GM19328 (cell line): ENCODE data around the gene FBXL16.
"Not testable (repeated sequence)": the region's sequence is repeated elsewhere in the genome, so short reads cannot be mapped to it uniquely, and the experiment has no call there.

Experiments used
- ATAC-seq: cut with Tn5 transposase; IDR thresholded peaks from one replicate; pipeline ENCODE4 v1.9.1; 2021; ENCODE audit warnings: mild to moderate bottlenecking, moderate library complexity; ENCODE audit not compliant: unreplicated experiment

The FBXL16 gene

GRCh38 chr16:723695-724094 lies 18.1 kb upstream of the FBXL16 start:
- ATAC-seq = no peak

DNA sequence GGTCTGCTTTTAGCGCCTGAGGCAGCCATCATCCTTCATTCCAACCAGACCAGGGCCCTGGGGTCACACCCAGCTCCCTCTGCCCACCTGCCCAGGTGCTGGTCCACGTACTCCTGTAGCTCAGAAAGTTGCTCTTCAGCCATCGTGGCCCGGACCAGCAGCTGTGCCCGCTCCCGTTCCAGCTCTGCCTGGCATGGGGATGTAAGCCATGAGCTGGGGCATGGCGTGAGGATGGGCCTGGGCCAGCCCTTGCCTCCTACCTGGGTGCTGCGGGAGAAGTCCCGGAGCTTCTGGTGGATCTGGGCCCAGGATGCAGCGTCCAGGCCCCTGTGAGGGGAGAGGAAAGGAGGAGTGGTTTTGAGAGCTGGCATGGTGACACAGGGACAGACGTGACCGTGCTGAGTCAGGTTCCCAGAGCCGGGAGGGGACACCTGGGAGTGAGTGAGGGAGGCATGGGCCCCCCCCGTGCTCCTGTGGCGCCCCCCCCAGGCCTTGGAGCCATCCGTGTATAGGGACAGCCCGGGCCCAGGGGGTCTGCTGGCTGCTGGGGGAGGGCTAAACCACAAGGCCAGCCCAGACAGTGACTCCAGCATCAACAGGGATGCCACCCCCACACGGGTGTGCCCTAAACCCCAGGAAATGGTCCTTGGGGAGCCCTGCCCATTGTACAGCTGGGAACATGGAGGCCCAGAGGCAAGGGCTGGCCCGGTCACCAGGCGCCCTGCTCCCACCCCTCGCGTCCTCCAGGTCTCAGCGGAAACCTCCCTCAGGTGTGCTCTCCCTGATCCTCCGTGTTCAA lies 17.4 kb upstream of the FBXL16 start:
- ATAC-seq = no peak

GRCh38 chr16:721765-722540 lies 16.4 kb upstream of the FBXL16 start:
- ATAC-seq = no peak

DNA sequence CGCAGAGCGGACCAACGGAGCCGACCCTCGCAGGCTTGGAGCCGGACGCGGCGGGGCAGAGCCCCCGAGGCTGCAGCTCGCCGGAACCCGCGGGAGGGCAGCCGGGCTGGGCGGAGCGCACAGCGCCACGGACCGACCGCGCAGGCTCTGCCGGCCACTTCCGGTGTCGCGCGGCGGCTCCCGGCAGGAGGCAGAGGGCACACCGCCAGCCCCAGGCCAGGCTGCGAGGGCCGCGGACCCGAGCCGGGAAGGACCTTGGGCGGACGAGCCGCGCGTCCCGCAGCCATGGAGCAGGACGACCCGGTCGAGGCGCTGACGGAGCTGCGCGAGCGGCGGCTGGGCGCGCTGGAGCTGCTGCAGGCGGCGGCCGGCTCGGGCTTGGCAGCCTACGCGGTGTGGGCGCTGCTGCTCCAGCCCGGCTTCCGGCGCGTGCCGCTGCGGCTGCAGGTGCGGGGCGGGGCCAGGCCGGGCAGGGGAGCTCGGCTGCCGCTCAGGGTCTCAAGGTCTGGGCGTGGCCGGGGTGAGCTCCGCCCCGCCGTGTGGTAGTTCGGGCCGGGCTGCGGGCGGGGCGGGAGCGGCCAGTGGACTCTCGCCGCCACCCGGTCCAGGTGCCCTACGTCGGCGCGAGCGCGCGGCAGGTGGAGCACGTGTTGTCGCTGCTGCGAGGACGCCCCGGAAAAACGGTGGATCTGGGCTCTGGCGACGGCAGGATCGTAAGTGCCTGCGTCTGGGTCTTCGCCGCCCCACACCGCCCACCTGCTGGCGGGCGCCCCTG lies 15.6 kb upstream of the FBXL16 start, which contains the start of gene ANTKMT:
TSS of gene ANTKMT (plus strand) at position 157 of the 775 bp plus-strand sequence. CDS start at position 286, 129 bp downstream.
- peak; percentile 73 for ATAC-seq

DNA sequence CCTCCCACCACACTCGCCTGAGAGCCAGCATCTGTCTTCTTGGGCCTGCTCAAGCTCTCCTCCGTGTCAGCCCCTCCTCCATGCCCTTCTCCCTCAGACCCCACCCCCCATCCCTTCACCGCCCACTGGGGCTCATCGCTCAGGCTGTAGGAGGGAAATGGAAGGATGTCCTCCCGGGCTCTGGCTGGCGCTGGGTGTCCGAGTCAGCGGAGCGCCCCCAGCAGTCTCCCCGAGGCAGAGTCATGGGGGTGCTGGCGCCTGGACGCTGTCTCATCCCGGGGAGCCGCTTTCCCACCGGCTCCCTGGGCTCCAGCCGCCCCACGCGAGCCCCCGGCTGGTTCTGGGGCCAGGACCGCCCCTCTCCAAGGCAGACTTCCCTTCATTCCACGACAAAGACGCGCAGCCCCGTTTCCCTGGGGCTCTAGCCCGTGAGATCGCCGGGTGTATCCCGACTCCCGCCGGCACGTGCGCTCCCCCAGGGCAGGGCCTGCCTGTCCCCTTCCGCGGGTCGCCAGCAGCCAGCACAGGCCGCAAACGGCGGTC lies 14.9 kb upstream of the FBXL16 start:
- ATAC-seq = peak; percentile 13

DNA sequence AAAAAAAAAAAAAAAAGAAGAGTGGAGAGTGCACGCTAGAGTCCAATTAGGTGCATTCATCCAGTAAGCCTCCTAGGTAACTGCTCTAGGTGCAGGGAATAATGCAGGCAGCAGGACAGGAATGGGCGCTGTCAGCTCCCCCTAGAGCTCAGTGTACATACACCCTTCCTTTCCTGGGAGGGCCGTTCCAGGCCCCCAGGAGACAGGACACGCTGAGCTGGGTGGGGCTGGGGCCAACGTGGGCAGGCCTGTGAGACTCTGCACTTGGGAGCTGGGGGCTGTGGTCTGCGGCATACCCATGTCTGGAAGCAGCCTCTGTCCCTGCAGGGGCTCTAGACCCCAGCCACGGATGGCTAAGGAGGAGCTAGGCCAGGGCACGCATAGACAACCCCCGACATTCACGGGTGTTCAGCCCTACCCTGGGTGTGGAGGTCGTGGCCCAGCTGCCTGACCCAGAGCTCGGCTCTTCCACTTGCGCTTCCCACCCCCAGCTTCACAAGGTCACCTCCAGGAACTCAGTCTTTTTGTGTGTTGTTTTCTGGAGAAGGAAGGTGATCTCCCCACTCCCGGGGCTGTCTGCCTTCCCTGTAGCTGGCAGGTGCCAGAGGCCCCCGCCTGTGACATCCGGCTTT lies 14.3 kb upstream of the FBXL16 start:
- ATAC-seq = no peak

GRCh38 chr16:718922-719321 lies 13.3 kb upstream of the FBXL16 start:
- no peak for ATAC-seq

DNA sequence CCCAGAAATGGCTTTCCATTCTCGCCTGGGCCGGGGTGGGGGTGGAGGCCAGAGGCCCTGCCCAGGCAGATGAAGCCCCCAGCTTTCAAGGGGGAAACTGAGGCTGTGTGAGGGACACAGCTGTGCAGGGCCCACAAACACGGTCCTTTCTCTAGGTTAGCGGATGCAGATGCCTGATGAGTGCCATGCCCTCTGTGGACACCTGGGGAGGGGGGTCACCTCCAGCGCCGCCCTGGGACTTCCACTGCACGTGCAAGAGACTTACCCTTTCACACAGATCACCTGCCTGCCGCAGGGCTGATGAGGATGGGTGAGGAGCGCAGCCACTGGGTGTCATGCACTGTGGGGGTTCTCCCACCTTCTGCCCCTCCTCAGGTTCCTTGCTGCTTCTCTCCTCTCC lies 12.8 kb upstream of the FBXL16 start:
- no peak for ATAC-seq

GRCh38 chr16:717450-718245 lies 12.0 kb upstream of the FBXL16 start:
- no peak for ATAC-seq

DNA sequence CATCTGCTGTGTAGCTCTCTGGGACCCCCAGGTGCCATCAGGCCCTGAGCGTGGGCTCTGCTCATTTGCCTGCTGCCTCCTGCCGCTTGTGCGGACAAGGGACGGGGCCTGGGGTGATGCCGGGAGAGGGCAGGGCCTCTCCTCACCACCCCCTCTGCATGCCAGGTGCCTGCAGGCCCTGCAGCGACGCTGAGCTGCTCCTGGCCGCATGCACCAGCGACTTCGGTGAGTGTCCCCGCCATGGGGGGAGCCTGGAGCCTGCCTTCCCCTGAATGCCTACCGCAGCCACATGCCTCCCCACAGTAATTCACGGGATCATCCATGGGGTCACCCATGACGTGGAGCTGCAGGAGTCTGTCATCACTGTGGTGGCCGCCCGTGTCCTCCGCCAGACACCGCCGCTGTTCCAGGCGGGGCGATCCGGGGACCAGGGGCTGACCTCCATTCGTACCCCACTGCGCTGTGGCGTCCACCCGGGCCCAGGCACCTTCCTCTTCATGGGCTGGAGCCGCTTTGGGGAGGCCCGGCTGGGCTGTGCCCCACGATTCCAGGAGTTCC lies 11.2 kb upstream of the FBXL16 start:
- no peak for ATAC-seq

DNA sequence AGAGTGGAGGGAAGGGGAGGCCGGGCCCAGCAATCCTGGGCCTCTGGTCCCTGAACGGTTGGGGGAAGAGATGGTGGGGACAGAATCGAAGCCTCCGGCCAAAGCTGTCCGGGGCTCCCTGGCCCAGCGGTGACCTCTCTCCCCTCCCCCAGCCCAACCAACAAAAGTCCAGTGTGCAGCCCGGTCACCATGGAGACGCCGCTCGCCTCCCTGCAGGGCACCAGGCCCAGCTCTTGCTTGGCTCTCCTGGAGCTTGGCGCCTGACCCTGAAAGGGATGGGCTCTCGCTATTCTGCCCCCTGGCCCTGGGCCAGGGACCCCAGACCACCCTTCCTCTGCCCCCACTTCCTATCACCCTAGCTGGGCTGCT lies 10.6 kb upstream of the FBXL16 start:
- ATAC-seq = no peak

GRCh38 chr16:715477-716199 lies 10.0 kb upstream of the FBXL16 start:
- no peak for ATAC-seq

DNA sequence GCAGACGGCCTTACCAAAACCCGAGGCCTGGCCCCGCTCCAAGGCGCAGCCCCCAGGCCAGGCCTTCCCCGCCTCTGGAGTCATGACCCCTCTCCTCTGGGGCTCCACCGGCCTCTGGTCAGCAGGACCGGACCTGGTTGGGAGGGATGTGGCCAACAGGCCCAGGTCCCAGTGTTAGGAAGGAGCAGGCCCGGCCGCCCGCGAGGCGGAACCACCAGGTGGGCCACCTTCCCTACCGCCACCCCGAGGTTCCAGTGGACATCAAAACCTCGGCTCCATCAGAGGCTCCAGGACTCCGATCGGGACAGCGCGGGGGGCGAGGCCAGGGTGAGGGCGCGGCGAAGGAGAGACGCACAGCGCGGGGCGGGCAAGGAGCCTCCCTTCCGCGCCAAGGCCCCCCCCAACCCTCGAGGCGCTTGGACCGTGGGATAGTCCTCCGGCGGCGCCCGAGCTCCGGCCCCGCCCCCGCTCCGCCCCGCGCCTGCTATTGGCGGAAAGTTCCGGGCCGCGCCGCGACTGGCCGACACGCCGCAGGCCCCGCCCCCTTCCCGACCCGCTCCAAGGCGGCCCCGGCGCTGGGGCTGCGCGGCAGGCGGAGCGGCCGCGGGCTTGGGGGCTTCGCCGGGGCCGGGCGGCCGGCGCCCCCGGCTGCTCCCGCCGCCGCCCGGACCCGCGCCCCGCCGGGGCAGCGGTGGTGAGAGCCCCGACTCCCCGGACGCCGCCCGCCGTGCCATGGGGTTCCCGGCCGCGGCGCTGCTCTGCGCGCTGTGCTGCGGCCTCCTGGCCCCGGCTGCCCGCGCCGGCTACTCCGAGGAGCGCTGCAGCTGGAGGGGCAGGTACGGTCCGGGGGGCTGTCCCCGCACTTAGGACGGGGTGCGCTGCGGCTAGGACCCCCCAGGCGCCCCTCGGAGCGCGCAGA lies 9.2 kb upstream of the FBXL16 start, which contains the start of gene METRN:
TSS of gene METRN (plus strand) at position 561 of the 919 bp plus-strand sequence. CDS start at position 733, 172 bp downstream.
- ATAC-seq = no peak

- ATAC-seq = no peak
Observed at GRCh38 chr16:714079-714478, 8.5 kb upstream of the FBXL16 start.

DNA sequence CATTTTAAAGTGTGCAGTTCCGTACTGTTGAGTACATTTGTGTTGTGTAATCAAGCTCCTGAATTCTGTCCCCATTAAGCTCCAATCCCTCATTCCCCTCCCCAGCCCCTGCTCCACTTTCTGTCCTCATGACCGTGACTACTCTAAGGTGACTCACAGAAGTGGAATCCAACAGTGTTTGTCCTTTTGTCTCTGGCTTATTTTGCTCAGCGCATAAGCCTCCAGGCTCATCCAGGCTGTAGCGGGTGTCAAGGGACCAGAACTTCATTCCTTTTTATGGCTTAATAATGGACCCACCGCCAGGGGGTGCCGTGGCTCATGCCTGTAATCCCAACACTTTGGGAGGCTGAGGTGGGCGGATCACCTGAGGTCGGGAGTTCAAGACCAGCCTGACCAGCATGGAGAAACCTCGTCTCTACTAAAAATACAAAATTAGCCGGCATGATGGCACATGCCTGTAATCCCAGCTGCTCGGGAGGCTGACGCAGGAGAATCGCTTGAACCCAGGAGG lies 7.2 kb upstream of the FBXL16 start:
- not testable (repeated sequence) for ATAC-seq

GRCh38 chr16:711548-712320 lies 6.1 kb upstream of the FBXL16 start:
- no peak for ATAC-seq

DNA sequence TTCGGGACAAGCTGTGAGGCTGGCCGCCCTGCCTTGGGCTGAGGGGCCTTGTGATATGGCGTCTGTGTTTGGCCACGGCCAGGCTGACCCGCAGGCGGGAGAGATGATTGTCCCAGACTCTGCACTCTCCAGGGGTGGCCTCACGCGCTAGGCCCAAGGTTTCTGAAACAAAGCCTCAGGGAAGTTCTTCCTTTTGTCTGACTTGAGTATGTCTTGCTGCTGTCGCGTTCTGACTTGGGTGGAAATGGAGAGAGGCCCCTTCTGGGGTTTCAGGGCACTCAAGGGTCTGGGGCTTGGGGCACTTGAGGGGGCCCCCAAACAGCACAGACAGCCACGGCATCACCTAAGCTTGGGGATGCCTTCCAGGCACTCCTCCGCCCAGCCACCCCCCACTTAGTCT lies 5.5 kb upstream of the FBXL16 start:
- ATAC-seq = no peak
